Gastroesophageal sphincter (tissue), 4 donors: Measurements from ENCODE around the gene SSBP2. TPM values are rescaled to one million over a fixed set of nuclear protein-coding genes. Genes with fewer than 3 reads are reported as not detected.
"Not testable (repeated sequence)": the region's sequence is repeated elsewhere in the genome, so short reads cannot be mapped to it uniquely, and the experiment has no call there.

Source experiments
- ATAC-seq: fragments of 150-250 bp; one replicate; pipeline ENCODE4 v1.9.1; 2016; ENCODE audit warnings: mild to moderate bottlenecking, moderate library complexity
- H3K27ac ChIP-seq, 4 donors: fragments of 200-600 bp; sonication (generic) in 3 of 4; 1 replicate in 3 of 4; 2 replicates in 1 of 4; pipeline ENCODE4 v1.5.1; 2016 to 2019
- H3K27me3 ChIP-seq: fragments of 200-600 bp; sonication (generic); one replicate; pipeline ENCODE4 v1.5.1; 2019
- H3K36me3 ChIP-seq, 2 donors: fragments of 200-600 bp; sonication (generic); one replicate each; pipeline ENCODE4 v1.5.1; 2019; ENCODE audit warnings: control low read depth in 1 of 2
- H3K4me1 ChIP-seq, 3 donors: fragments of 200-600 bp; sonication (generic); 1 replicate in 2 of 3; 2 replicates in 1 of 3; pipeline ENCODE4 v1.5.1; 2016 to 2019; ENCODE audit warnings: control low read depth in 2 of 3
- H3K4me3 ChIP-seq, 2 donors: fragments of 200-600 bp; sonication (generic); one replicate each; pipeline ENCODE4 v1.5.1; 2019; ENCODE audit warnings: mild to moderate bottlenecking in 1 of 2, moderate library complexity in 1 of 2
- H3K9me3 ChIP-seq, 3 donors: fragments of 200-600 bp; sonication (generic); one replicate each; pipeline ENCODE4 v1.5.1; 2017 to 2019; ENCODE audit warnings: control low read depth in 2 of 3
- EP300 ChIP-seq: sonication (generic); formaldehyde crosslinking; IDR thresholded peaks from one replicate; pipeline ENCODE4 v1.6.1; 2017; ENCODE audit warnings: antibody characterized with exemption, mild to moderate bottlenecking
- POLR2A ChIP-seq, 2 donors: fragments of 450-650 bp; IDR thresholded peaks; one replicate each; pipeline ENCODE4 v1.6.1; 2017; ENCODE audit warnings: antibody characterized with exemption in 2 of 2, mild to moderate bottlenecking in 2 of 2, moderate library complexity in 1 of 2
- POLR2AphosphoS5 ChIP-seq: sonication (generic); formaldehyde crosslinking; IDR thresholded peaks from one replicate; pipeline ENCODE4 v1.6.1; 2017; ENCODE audit warnings: antibody characterized with exemption
- WGBS, 2 donors: methylation state at CpG; one replicate each; pipeline ENCODE4 v1.1.5; 2018; ENCODE audit warnings: low coverage in 1 of 2; 5-methylcytosine and 5-hydroxymethylcytosine counted together
- total RNA-seq, 4 donors: library from RNA; depleted of rRNA; stranded (reverse); fragments of >200 nt; gene quantifications; one replicate each; pipeline ENCODE4 v1.1.0, GENCODE V29; 2016
- TF ChIP-seq, protein P1 (sequence below), 4 experiments: fragments of 200-600 bp in 2 of 4; fragments of 450-650 bp in 2 of 4; sonication (generic) in 1 of 4; IDR thresholded peaks; one replicate each; pipeline ENCODE4 v1.5.1; 2017 to 2019; ENCODE audit warnings: antibody characterized with exemption in 4 of 4, mild to moderate bottlenecking in 2 of 4, moderate library complexity in 2 of 4

SSBP2 gene
- total RNA-seq, 4 donors from 2014 or later, result 61.3 to 138 (median 79.5) TPM

DNA sequence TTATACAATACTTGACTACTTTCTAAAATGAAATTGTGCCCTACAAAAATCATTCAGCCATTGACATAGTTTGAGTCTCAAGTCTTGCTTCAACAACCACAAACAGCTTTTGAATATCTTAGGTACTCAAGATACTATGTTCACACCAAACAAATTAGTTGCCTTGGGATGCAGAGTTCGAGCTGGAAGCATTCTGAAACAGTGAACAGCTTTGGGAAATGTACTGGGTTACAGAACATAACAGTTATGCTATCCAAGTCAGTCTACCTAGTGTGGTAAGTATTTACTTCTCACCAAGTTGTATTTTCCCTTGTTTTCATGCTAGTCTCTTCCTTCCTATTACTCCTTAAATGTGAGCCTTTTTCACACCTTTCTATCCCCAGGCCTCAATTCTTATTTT lies 143.2 kb downstream of the SSBP2 start:
- WGBS, 2 donors, result 73 to 100% methylated on average over 1 of the region's 1 CpG
- Histone ChIP-seq H3K27me3 (no peaks in the 10 kb centered on the region), H3K4me3 (no peak overlapping the region), H3K27ac (no peak overlapping the region), H3K9me3 (no peaks in the 10 kb centered on the region), H3K4me1 (no peaks in the 10 kb centered on the region), H3K36me3 (peaks cover 0 to 24% of the 10 kb centered on the region in 2 donors)
- ATAC-seq, result no peak
- no peak for TF ChIP-seq POLR2A (IDR thresholded peaks at IDR 0.05)
- TF ChIP-seq, protein P1, sequence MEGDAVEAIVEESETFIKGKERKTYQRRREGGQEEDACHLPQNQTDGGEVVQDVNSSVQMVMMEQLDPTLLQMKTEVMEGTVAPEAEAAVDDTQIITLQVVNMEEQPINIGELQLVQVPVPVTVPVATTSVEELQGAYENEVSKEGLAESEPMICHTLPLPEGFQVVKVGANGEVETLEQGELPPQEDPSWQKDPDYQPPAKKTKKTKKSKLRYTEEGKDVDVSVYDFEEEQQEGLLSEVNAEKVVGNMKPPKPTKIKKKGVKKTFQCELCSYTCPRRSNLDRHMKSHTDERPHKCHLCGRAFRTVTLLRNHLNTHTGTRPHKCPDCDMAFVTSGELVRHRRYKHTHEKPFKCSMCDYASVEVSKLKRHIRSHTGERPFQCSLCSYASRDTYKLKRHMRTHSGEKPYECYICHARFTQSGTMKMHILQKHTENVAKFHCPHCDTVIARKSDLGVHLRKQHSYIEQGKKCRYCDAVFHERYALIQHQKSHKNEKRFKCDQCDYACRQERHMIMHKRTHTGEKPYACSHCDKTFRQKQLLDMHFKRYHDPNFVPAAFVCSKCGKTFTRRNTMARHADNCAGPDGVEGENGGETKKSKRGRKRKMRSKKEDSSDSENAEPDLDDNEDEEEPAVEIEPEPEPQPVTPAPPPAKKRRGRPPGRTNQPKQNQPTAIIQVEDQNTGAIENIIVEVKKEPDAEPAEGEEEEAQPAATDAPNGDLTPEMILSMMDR (IDR thresholded peaks at IDR 0.05), result no peak
- no peak for TF ChIP-seq EP300
- no peak for TF ChIP-seq POLR2AphosphoS5

DNA sequence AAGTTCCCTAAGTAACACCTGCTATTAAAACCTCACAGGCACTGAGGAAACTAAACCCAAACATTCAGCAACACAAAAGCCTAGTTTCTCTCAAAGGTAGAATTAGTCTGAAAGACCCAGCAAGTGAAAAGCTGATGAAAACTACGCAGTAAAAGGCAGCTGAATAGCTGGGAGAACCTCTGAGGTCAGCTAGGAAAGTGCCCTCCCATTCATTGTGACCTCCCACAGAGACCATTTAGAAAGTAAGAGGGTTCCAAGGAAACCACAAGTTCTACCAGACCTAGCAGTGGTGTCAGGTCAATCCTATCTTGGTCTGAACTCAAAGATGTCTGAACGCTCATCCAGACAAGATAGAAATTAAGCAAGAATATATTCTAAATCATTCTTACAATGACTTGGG lies 144.7 kb downstream of the SSBP2 start:
- H3K4me1 ChIP-seq, result no peaks in the 10 kb centered on the region
- TF ChIP-seq, protein P1 (IDR thresholded peaks at IDR 0.05), result no peak
- TF ChIP-seq EP300 (no peak), POLR2A (IDR thresholded peaks at IDR 0.05) (no peak)
- no peak for ATAC-seq
- H3K4me3 ChIP-seq, result no peak overlapping the region
- WGBS, 2 donors, result 80 to 88% methylated on average over 1 to 2 of the region's 2 CpGs
- no peaks in the 10 kb centered on the region for H3K9me3 ChIP-seq
- no peaks in the 10 kb centered on the region for H3K27me3 ChIP-seq
- peaks cover 0 to 34% of the 10 kb centered on the region in 2 donors for H3K36me3 ChIP-seq
- no peak overlapping the region for H3K27ac ChIP-seq

DNA sequence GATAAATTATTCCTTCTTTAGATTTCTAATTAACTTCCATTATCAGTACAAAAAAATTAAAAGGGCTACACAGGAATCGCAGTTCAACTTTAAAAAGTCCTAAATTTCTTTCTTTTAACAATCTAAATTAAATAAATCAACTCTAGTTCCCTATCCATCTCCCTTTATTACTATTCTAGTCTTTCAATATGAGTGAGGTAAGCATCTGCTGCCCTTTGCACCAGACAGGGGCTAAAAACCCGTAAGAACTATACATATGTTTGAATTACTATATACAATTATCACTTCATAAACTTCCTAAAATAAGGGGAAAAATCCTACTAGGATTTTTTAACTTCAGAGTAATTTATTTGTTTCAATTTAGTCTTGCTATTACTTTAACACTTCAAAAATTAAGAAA lies 145.6 kb downstream of the SSBP2 start:
- Histone ChIP-seq H3K4me1 (no peaks in the 10 kb centered on the region), H3K9me3 (no peaks in the 10 kb centered on the region), H3K4me3 (no peak overlapping the region), H3K27ac (no peak overlapping the region), H3K36me3 (peaks cover 0 to 28% of the 10 kb centered on the region in 2 donors), H3K27me3 (no peaks in the 10 kb centered on the region)
- no peak for ATAC-seq
- WGBS, 2 donors, result 96 to 100% methylated on average over 2 of the region's 2 CpGs
- TF ChIP-seq, protein P1 (IDR thresholded peaks at IDR 0.05), result no peak
- no peak for TF ChIP-seq POLR2AphosphoS5
- no peak for TF ChIP-seq EP300
- no peak for TF ChIP-seq POLR2A (IDR thresholded peaks at IDR 0.05)

DNA sequence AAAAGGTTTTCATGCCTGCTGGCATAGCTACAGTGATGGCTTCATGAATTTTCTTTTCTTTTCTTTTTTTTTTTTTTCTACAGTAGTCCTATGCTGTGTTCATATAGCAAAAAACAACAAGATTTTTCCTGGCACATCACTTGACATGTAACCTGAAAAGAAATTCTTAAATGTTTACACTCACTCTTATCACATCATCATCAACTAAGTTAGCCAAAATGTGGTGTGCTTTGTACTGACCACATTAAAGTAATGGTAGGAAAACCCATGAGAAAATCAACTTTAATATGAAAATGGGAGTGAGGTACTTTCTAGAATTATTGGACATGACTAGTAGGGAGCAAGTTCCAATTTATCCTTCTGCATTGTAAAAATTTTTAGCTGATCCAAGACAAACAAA lies 146.7 kb downstream of the SSBP2 start:
- no peak for ATAC-seq
- Histone ChIP-seq H3K9me3 (no peaks in the 10 kb centered on the region), H3K27ac (no peak overlapping the region), H3K4me3 (no peak overlapping the region), H3K4me1 (no peaks in the 10 kb centered on the region), H3K27me3 (no peaks in the 10 kb centered on the region), H3K36me3 (peaks cover 0 to 26% of the 10 kb centered on the region in 2 donors)
- TF ChIP-seq, protein P1 (IDR thresholded peaks at IDR 0.05), result no peak
- TF ChIP-seq POLR2A (IDR thresholded peaks at IDR 0.05), result no peak
- no peak for TF ChIP-seq EP300
- no peak for TF ChIP-seq POLR2AphosphoS5

DNA sequence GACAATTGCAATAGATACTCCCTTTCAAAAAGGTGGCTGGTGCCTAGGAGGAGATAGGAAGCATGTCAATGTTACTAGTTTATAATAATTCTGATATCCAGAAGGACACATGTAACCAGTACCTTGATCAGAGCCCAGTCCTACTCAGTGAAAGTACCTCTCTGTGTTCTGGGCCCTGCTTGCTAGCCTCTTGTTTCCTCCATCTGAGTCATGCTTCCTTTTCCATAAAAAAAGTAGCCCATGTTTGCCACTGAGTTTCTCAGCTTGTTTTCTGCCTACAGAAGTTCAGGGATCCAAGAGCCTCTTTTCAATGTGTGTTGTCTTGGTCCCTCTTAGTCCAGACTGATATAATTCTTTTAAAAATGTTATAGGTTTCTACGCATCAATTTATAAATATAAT lies 149.0 kb downstream of the SSBP2 start:
- TF ChIP-seq, protein P1 (IDR thresholded peaks at IDR 0.05), result no peak
- no peak for TF ChIP-seq POLR2AphosphoS5
- TF ChIP-seq EP300, result no peak
- no peak for TF ChIP-seq POLR2A (IDR thresholded peaks at IDR 0.05)
- no peak for ATAC-seq
- no peaks in the 10 kb centered on the region for H3K27me3 ChIP-seq
- H3K27ac ChIP-seq, result no peak overlapping the region
- peaks cover 0 to 38% of the 10 kb centered on the region in 2 donors for H3K36me3 ChIP-seq
- no peak overlapping the region for H3K4me3 ChIP-seq
- WGBS, 2 donors, result 92 to 100% methylated on average over 1 of the region's 1 CpG
- H3K9me3 ChIP-seq, result peaks cover 0 to 10% (median 0%) of the 10 kb centered on the region in 3 donors
- H3K4me1 ChIP-seq, result no peaks in the 10 kb centered on the region

DNA sequence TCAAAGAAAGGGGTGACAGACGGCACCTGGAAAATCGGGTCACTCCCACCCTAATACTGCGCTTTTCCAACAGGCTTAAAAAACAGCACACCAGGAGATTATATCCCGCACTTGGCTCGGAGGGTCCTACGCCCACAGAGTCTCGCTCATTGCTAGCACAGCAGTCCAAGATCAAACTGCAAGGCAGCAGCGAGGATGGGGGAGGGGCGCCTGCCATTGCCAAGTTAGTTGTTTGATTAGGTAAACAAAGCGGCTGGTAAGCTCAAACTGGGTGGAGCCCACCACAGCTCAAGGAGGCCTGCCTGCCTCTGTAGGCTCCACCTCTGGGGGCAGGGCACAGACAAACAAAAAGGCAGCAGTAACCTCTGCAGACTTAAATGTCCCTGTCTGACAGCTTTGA lies 158.8 kb downstream of the SSBP2 start:
- not testable (repeated sequence) for H3K27ac ChIP-seq, H3K4me1 ChIP-seq, H3K27me3 ChIP-seq, ATAC-seq, H3K4me3 ChIP-seq, H3K36me3 ChIP-seq
- peaks cover 0 to 11% (median 0%) of the 10 kb centered on the region in 3 donors for H3K9me3 ChIP-seq
- WGBS, 2 donors, result 80 to 100% methylated on average over 1 of the region's 10 CpGs
